NCI-H1092 treated with DMSO at 0.1 percent for 48 hours (cell line): Measurements from ENCODE around the gene FOLR1.
A peak's percentile ranks its signal among the peaks of the same experiment; 100 is the strongest.
"Not testable (repeated sequence)": the region's sequence is repeated elsewhere in the genome, so short reads cannot be mapped to it uniquely, and the experiment has no call there.

Experiments
- DNase-seq: peaks from one replicate; lab custom pipeline; 2025; lab: John Stamatoyannopoulos, UW

The FOLR1 gene

GRCh38 chr11:72181553-72181958 is 10.4 kb upstream of the FOLR1 start:
- not testable (repeated sequence) for DNase-seq

GRCh38 chr11:72188267-72188666 is 3.7 kb upstream of the FOLR1 start:
- DNase-seq, result no peak

- DNase-seq, result peak; percentile 89
Observed at GRCh38 chr11:72189455-72190250, 2.3 kb upstream of the FOLR1 start.

- DNase-seq, result no peak
Observed at GRCh38 chr11:72190631-72191071, 1.3 kb upstream of the FOLR1 start.

GRCh38 chr11:72195518-72196270 is 3.8 kb downstream of the FOLR1 start:
- DNase-seq, result no peak

- DNase-seq, result not testable (repeated sequence)
Observed at GRCh38 chr11:72201445-72201844, 9.5 kb downstream of the FOLR1 start.

GRCh38 chr11:72202571-72202970 is 10.6 kb downstream of the FOLR1 start:
- no peak for DNase-seq

- no peak for DNase-seq
Observed at GRCh38 chr11:72203163-72203562, 11.2 kb downstream of the FOLR1 start.

GRCh38 chr11:72204886-72205285 is 12.9 kb downstream of the FOLR1 start:
- no peak for DNase-seq

- not testable (repeated sequence) for DNase-seq
Observed at GRCh38 chr11:72206794-72207193, 14.9 kb downstream of the FOLR1 start.

- no peak for DNase-seq
Observed at GRCh38 chr11:72208281-72208680, 16.3 kb downstream of the FOLR1 start.

- no peak for DNase-seq
Observed at GRCh38 chr11:72209101-72209500, 17.2 kb downstream of the FOLR1 start.

GRCh38 chr11:72216638-72217037 is 24.7 kb downstream of the FOLR1 start, which contains the start of gene FOLR2:
FOLR2 (plus strand) TSS chr11:72216794; CDS start chr11:72218585, 1,791 bp downstream.
- no peak for DNase-seq

GRCh38 chr11:72217841-72218240 is 25.9 kb downstream of the FOLR1 start:
- no peak for DNase-seq

- no peak for DNase-seq
Observed at GRCh38 chr11:72218251-72218745, 26.4 kb downstream of the FOLR1 start.

- no peak for DNase-seq
Observed at GRCh38 chr11:72220696-72221363, 28.9 kb downstream of the FOLR1 start.

GRCh38 chr11:72221386-72222075 is 29.6 kb downstream of the FOLR1 start:
- no peak for DNase-seq

- no peak for DNase-seq
Observed at GRCh38 chr11:72222106-72222891, 30.4 kb downstream of the FOLR1 start.

GRCh38 chr11:72222907-72223614 is 31.1 kb downstream of the FOLR1 start:
- DNase-seq, result peak; percentile 94
